Liver (tissue), 9 donors: ENCODE measurements around the gene SUMF2. TPM values are rescaled to one million over a fixed set of nuclear protein-coding genes. Genes with fewer than 3 reads are reported as not detected.
"Not testable (repeated sequence)": the region's sequence is repeated elsewhere in the genome, so short reads cannot be mapped to it uniquely, and the experiment has no call there.

Source experiments
- DNase-seq: peaks from one replicate; pipeline ENCODE4 v3.0.0-alpha.2; 2017; ENCODE audit warnings: low spot score
- H3K27ac ChIP-seq, 2 donors: one replicate each; pipeline ENCODE4 v1.7.0; 2013; ENCODE audit warnings: inconsistent platforms in 2 of 2, low read length in 2 of 2, control low read depth in 1 of 2, low read depth in 1 of 2, mild to moderate bottlenecking in 1 of 2
- H3K27me3 ChIP-seq, 4 donors: one replicate each; pipeline versions ENCODE4 v1.6.1 to v1.7.0; 2013; ENCODE audit warnings: low read length in 3 of 4, inconsistent platforms in 1 of 4, mild to moderate bottlenecking in 1 of 4, moderate library complexity in 1 of 4; ENCODE audit not compliant: control insufficient read depth in 4 of 4, insufficient read depth in 4 of 4
- H3K36me3 ChIP-seq, 4 donors: one replicate each; pipeline versions ENCODE4 v1.6.1 to v1.7.0; 2013; ENCODE audit warnings: low read length in 3 of 4, mild to moderate bottlenecking in 3 of 4, low read depth in 1 of 4, moderate library complexity in 1 of 4; ENCODE audit not compliant: control insufficient read depth in 4 of 4, insufficient read depth in 3 of 4
- H3K4me1 ChIP-seq, 4 donors: one replicate each; pipeline versions ENCODE4 v1.6.1 to v1.7.0; 2013; ENCODE audit warnings: low read length in 3 of 4, mild to moderate bottlenecking in 3 of 4, moderate library complexity in 1 of 4; ENCODE audit not compliant: control insufficient read depth in 4 of 4, insufficient read depth in 4 of 4
- H3K4me3 ChIP-seq, 3 donors: one replicate each; pipeline versions ENCODE4 v1.6.1 to v1.7.0; 2013; ENCODE audit warnings: low read length in 3 of 3, control low read depth in 1 of 3, low read depth in 1 of 3, mild to moderate bottlenecking in 1 of 3
- H3K9ac ChIP-seq, 2 donors: one replicate each; pipeline ENCODE4 v1.7.0; 2013; ENCODE audit warnings: low read length in 2 of 2, mild to moderate bottlenecking in 2 of 2, moderate library complexity in 2 of 2, control low read depth in 1 of 2, low read depth in 1 of 2
- H3K9me3 ChIP-seq, 4 donors: one replicate each; pipeline versions ENCODE4 v1.6.1 to v1.7.0; 2013; ENCODE audit warnings: low read length in 3 of 4; ENCODE audit not compliant: control insufficient read depth in 4 of 4
- EGR1 ChIP-seq, 2 donors: IDR thresholded peaks; 2 replicates each; pipeline ENCODE4 v1.6.1; 2016 to 2018; ENCODE audit warnings: antibody characterized with exemption in 2 of 2, low read depth in 2 of 2
- FOXA1 ChIP-seq: IDR thresholded peaks from 2 replicates; pipeline ENCODE4 v1.6.1; 2016; ENCODE audit warnings: antibody characterized with exemption
- FOXA2 ChIP-seq: IDR thresholded peaks from 2 replicates; pipeline ENCODE4 v1.6.1; 2016; ENCODE audit warnings: antibody characterized with exemption
- GABPA ChIP-seq, 2 donors: IDR thresholded peaks in 1 of 2; conservative IDR thresholded peaks in 1 of 2; 2 replicates each; pipeline ENCODE4 v1.6.1; 2016; ENCODE audit warnings: antibody characterized with exemption in 2 of 2, mild to moderate bottlenecking in 1 of 2, moderate library complexity in 1 of 2
- HNF4A ChIP-seq, 2 donors: conservative IDR thresholded peaks; 2 replicates each; pipeline ENCODE4 v1.6.1; 2016; ENCODE audit warnings: antibody characterized with exemption in 2 of 2, mild to moderate bottlenecking in 2 of 2
- HNF4G ChIP-seq: IDR thresholded peaks from 2 replicates; pipeline ENCODE4 v1.6.1; 2016; ENCODE audit warnings: antibody characterized with exemption
- JUND ChIP-seq, 2 donors: IDR thresholded peaks; 2 replicates each; pipeline ENCODE4 v1.6.1; 2016; ENCODE audit warnings: antibody characterized with exemption in 2 of 2
- NR2F2 ChIP-seq: IDR thresholded peaks from 2 replicates; pipeline ENCODE4 v1.6.1; 2016; ENCODE audit warnings: antibody characterized with exemption
- RAD21 ChIP-seq, 2 donors: IDR thresholded peaks; 2 replicates each; pipeline ENCODE4 v1.6.1; 2016; ENCODE audit warnings: antibody characterized with exemption in 2 of 2, mild to moderate bottlenecking in 2 of 2
- RXRA ChIP-seq, 2 donors: IDR thresholded peaks; 2 replicates each; pipeline ENCODE4 v1.6.1; 2017 to 2018; ENCODE audit warnings: antibody characterized with exemption in 2 of 2, mild to moderate bottlenecking in 1 of 2
- SP1 ChIP-seq: IDR thresholded peaks from 2 replicates; pipeline ENCODE4 v1.6.1; 2018; ENCODE audit warnings: antibody characterized with exemption, mild to moderate bottlenecking
- TAF1 ChIP-seq: conservative IDR thresholded peaks from 2 replicates; pipeline ENCODE4 v1.6.1; 2016; ENCODE audit warnings: antibody characterized with exemption, mild to moderate bottlenecking
- WGBS: extraction: QIAGEN DNeasy Blood & Tissue Kit; methylation state at CpG from one replicate; pipeline ENCODE4 v1.1.7; 2013; 5-methylcytosine and 5-hydroxymethylcytosine counted together
- polyA plus RNA-seq, 2 donors: library from polyadenylated mRNA; stranded (reverse) in 1 of 2; unstranded in 1 of 2; fragments of 200-250 nt in 1 of 2; fragments of >200 nt in 1 of 2; fragmentation: Nextera tagmentation in 1 of 2; extraction: Ambion mirVana in 1 of 2; gene quantifications; one replicate each; pipeline versions ENCODE4 v1.2.1 to v1.2.3, GENCODE V29; 2013 to 2015
- total RNA-seq, 2 donors: library from RNA; depleted of rRNA; stranded (reverse); fragments of >200 nt; gene quantifications; one replicate each; pipeline ENCODE4 v1.2.3, GENCODE V29; 2014
- TF ChIP-seq, protein P1 (sequence below): fragments of 150-350 bp; IDR thresholded peaks from 2 replicates; pipeline ENCODE4 v1.5.1; 2017; ENCODE audit warnings: improper control_type of control experiment, low read depth, low read length; ENCODE audit not compliant: missing input control
- TF ChIP-seq, protein P2 (sequence below): IDR thresholded peaks from 2 replicates; pipeline ENCODE4 v1.6.1; 2016; ENCODE audit warnings: antibody characterized with exemption
- TF ChIP-seq, protein P3 (sequence below): IDR thresholded peaks from 2 replicates; pipeline ENCODE4 v1.6.1; 2016; ENCODE audit warnings: antibody characterized with exemption, mild to moderate bottlenecking
- TF ChIP-seq, protein P4 (sequence below): IDR thresholded peaks from 2 replicates; pipeline ENCODE4 v1.6.1; 2016; ENCODE audit warnings: antibody characterized with exemption
- donor health status: healthy.
- donor health status: healthy.
- donor health status: healthy.
- donor health status: healthy.
- donor health status: healthy.

The SUMF2 gene
- total and polyA plus RNA-seq, 4 donors = 67.1 to 104 (median 74.8) TPM

DNA sequence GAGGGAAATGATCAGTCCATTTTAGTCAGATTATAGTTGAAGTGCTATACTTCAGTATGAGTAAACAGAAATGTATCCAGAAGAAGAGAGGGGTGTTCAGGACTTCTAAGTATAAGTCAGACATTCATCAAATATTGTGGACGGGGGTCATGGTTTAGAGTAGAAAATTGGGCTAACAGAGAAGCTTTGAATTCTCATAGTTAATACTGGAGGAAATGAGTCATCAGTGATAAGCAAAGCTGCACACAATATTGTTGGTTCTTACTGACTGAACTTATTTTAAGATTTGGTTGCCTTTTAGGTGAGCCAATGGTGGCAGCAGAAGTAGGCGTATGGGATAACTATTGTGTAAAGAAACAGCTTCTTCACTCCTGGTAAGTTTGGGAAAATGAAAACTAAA is 1.7 kb upstream of the SUMF2 start:
- DNase-seq = no peak
- H3K4me3 ChIP-seq = no peak overlapping the region
- WGBS = 85% methylated on average over 2 of the region's 2 CpGs
- H3K9me3 ChIP-seq = no peaks in the 10 kb centered on the region
- H3K4me1 ChIP-seq = peaks cover 3 to 10% (median 8%) of the 10 kb centered on the region in 4 donors
- H3K9ac ChIP-seq = no peak overlapping the region
- no peaks in the 10 kb centered on the region for H3K27me3 ChIP-seq
- H3K36me3 ChIP-seq = peaks cover 5 to 52% (median 36%) of the 10 kb centered on the region in 4 donors
- peak overlapping the region in 1 of 2 donors; percentile 2 for H3K27ac ChIP-seq
- no peak for TF ChIP-seq SP1
- peak in 1 of 2 donors; percentile 26 for TF ChIP-seq JUND (IDR thresholded peaks at IDR 0.05)
- no peak for TF ChIP-seq NR2F2
- no peak for TF ChIP-seq RAD21 (IDR thresholded peaks at IDR 0.05)
- TF ChIP-seq EGR1 (IDR thresholded peaks at IDR 0.05; ENCODE audit: low read depth in 2 of 2) = no peak
- no peak for TF ChIP-seq TAF1

DNA sequence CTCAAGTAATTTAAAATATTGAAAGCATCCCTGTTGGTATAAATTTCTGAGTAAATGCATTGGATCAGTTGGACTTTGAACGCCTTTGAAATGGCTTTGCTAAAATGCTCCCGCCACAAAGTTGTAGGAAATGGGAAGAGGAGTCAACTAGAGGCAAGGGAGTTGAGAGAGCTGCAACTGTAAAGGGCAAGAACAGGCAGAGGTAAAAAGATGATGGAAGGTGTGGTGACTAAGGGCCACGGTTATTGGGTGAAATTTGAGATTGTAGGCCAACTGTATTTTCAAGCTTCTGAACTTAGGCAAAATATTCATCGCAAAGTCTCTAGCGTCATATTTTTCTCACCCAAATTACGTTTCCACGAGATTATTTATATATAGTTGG is 595 bp upstream of the SUMF2 start:
- DNase-seq = no peak

DNA sequence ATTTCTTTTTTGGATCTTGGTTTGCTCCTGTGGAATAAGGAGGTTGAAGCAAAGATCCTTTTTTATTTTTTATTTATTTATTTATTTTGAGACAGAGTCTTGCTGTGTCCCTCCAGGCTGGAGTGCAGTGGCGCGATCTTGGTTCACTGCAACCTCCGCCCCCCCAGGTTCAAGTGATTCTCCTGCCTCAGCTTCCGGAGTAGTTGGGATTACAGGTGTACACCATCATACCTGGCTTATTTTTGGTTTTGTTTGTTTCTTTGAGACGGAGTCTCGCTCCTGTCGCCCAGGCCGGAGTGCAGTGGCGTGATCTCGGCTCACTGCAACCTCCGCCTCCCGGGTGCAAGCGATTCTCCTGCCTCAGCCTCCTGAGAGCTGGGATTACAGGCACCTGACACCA is 2.3 kb downstream of the SUMF2 start:
- not testable (repeated sequence) for DNase-seq, H3K27me3 ChIP-seq, H3K9ac ChIP-seq, H3K9me3 ChIP-seq, H3K4me3 ChIP-seq, H3K27ac ChIP-seq
- 98% methylated on average over 13 of the region's 13 CpGs for WGBS
- H3K4me1 ChIP-seq = peaks cover 3 to 10% (median 8%) of the 10 kb centered on the region in 4 donors
- H3K36me3 ChIP-seq = peaks cover 8 to 40% (median 18%) of the 10 kb centered on the region in 4 donors

More for the DNA sequence above, 595 bp upstream of the SUMF2 start:
- Histone ChIP-seq H3K9me3 (no peaks in the 10 kb centered on the region), H3K9ac (peak overlapping the region; percentile 52 to 57), H3K4me3 (peak overlapping the region; percentile 93 to 99 (median 95)), H3K4me1 (peaks cover 3 to 10% (median 8%) of the 10 kb centered on the region in 4 donors), H3K36me3 (peaks cover 5 to 43% (median 26%) of the 10 kb centered on the region in 4 donors), H3K27me3 (no peaks in the 10 kb centered on the region), H3K27ac (peak overlapping the region; percentile 92 to 93)
- WGBS = 68% methylated on average over 7 of the region's 7 CpGs
- TF ChIP-seq RAD21 (IDR thresholded peaks at IDR 0.05) (no peak), HNF4G (peak; percentile 3), FOXA2 (no peak), GABPA (IDR thresholded peaks at IDR 0.05 in 1 of 2, conservative IDR thresholded peaks at IDR 0.05 in 1 of 2) (no peak), FOXA1 (no peak), HNF4A (conservative IDR thresholded peaks at IDR 0.05) (no peak)
- TF ChIP-seq, protein P1, sequence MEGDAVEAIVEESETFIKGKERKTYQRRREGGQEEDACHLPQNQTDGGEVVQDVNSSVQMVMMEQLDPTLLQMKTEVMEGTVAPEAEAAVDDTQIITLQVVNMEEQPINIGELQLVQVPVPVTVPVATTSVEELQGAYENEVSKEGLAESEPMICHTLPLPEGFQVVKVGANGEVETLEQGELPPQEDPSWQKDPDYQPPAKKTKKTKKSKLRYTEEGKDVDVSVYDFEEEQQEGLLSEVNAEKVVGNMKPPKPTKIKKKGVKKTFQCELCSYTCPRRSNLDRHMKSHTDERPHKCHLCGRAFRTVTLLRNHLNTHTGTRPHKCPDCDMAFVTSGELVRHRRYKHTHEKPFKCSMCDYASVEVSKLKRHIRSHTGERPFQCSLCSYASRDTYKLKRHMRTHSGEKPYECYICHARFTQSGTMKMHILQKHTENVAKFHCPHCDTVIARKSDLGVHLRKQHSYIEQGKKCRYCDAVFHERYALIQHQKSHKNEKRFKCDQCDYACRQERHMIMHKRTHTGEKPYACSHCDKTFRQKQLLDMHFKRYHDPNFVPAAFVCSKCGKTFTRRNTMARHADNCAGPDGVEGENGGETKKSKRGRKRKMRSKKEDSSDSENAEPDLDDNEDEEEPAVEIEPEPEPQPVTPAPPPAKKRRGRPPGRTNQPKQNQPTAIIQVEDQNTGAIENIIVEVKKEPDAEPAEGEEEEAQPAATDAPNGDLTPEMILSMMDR = no peak
- TF ChIP-seq, protein P2, sequence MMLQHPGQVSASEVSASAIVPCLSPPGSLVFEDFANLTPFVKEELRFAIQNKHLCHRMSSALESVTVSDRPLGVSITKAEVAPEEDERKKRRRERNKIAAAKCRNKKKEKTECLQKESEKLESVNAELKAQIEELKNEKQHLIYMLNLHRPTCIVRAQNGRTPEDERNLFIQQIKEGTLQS = no peak

DNA sequence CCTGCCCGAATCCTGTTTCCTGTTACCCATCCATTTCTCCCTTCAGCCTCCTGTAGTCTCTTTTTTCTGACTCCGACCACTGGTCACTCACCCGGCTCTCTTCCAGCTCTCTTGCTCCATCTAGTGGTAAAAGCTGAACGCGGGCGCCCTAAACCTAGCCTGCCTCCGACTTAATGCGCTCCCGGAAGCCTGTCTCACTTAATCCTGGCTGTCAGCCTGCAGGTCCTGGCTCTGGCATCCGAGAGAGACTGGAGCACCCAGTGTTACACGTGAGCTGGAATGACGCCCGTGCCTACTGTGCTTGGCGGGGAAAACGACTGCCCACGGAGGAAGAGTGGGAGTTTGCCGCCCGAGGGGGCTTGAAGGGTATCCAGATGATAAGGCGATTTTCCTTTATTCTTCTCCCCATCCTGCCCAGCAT is 10.3 kb downstream of the SUMF2 start:
- no peak overlapping the region for H3K4me3 ChIP-seq
- no peaks in the 10 kb centered on the region for H3K27me3 ChIP-seq
- DNase-seq = peak; percentile 82
- peaks cover 2 to 17% (median 11%) of the 10 kb centered on the region in 4 donors for H3K4me1 ChIP-seq
- no peaks in the 10 kb centered on the region for H3K9me3 ChIP-seq
- WGBS = 13% methylated on average over 19 of the region's 19 CpGs
- no peak overlapping the region for H3K27ac ChIP-seq
- peaks cover 5 to 20% (median 12%) of the 10 kb centered on the region in 4 donors for H3K36me3 ChIP-seq
- H3K9ac ChIP-seq = no peak overlapping the region
- no peak for TF ChIP-seq FOXA1
- TF ChIP-seq, protein P3, sequence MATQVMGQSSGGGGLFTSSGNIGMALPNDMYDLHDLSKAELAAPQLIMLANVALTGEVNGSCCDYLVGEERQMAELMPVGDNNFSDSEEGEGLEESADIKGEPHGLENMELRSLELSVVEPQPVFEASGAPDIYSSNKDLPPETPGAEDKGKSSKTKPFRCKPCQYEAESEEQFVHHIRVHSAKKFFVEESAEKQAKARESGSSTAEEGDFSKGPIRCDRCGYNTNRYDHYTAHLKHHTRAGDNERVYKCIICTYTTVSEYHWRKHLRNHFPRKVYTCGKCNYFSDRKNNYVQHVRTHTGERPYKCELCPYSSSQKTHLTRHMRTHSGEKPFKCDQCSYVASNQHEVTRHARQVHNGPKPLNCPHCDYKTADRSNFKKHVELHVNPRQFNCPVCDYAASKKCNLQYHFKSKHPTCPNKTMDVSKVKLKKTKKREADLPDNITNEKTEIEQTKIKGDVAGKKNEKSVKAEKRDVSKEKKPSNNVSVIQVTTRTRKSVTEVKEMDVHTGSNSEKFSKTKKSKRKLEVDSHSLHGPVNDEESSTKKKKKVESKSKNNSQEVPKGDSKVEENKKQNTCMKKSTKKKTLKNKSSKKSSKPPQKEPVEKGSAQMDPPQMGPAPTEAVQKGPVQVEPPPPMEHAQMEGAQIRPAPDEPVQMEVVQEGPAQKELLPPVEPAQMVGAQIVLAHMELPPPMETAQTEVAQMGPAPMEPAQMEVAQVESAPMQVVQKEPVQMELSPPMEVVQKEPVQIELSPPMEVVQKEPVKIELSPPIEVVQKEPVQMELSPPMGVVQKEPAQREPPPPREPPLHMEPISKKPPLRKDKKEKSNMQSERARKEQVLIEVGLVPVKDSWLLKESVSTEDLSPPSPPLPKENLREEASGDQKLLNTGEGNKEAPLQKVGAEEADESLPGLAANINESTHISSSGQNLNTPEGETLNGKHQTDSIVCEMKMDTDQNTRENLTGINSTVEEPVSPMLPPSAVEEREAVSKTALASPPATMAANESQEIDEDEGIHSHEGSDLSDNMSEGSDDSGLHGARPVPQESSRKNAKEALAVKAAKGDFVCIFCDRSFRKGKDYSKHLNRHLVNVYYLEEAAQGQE = no peak
- peak; percentile 98 to 99 for TF ChIP-seq RAD21 (IDR thresholded peaks at IDR 0.05)
- no peak for TF ChIP-seq FOXA2
- TF ChIP-seq RXRA (IDR thresholded peaks at IDR 0.05) = peak; percentile 50 to 67
- TF ChIP-seq, protein P4, sequence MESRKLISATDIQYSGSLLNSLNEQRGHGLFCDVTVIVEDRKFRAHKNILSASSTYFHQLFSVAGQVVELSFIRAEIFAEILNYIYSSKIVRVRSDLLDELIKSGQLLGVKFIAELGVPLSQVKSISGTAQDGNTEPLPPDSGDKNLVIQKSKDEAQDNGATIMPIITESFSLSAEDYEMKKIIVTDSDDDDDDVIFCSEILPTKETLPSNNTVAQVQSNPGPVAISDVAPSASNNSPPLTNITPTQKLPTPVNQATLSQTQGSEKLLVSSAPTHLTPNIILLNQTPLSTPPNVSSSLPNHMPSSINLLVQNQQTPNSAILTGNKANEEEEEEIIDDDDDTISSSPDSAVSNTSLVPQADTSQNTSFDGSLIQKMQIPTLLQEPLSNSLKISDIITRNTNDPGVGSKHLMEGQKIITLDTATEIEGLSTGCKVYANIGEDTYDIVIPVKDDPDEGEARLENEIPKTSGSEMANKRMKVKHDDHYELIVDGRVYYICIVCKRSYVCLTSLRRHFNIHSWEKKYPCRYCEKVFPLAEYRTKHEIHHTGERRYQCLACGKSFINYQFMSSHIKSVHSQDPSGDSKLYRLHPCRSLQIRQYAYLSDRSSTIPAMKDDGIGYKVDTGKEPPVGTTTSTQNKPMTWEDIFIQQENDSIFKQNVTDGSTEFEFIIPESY = no peak
- no peak for TF ChIP-seq EGR1 (IDR thresholded peaks at IDR 0.05; ENCODE audit: low read depth in 2 of 2)
- TF ChIP-seq, protein P2 = peak; percentile 39
